Measurements from ENCODE around the gene PGM3.

- TF ChIP-seq EZH2 (IDR thresholded peaks at IDR 0.05) (no peak), POLR2AphosphoS5 (IDR thresholded peaks at IDR 0.05; ENCODE audit: borderline replicate concordance, low read depth, low read length) (no peak), FOXP2 (optimal IDR thresholded peaks at IDR 0.05; ENCODE audit: control extremely low read depth, extremely low read length, insufficient read depth) (no peak)
Observed at GRCh38 chr6:83132121-83132520, 60.9 kb downstream of the PGM3 start.

Data from SK-N-MC (cell line).